ENCODE results near the gene KRT39. TPM values are rescaled to one million over a fixed set of nuclear protein-coding genes. Genes with fewer than 3 reads are reported as not detected.

Gene KRT39
- total and polyA plus RNA-seq, 2 of the 8 experiments (the other 6 are each of a cell fraction or from before 2014, with no cell fraction given): not detected

DNA sequence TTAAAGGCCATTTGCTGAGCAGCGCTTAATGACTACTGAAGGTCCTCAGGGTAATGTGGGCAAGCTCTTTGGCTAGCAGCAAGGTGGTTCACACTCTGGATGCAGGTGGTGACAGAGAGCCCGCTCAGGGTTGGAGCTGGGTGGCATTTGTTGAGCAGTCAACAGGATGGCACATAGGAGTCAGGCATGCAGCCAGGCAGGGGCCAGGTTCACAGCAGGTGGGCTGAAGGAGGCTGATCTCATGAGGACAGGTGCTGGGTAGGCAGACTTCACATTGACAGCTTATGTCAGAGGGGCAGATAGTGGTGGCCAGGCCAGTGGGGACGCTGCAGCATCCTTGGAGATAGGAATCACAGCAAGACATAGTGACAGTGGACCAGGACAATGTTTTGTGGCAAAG is 37.6 kb upstream of the KRT39 start:
- no peak overlapping the region for H2AK5ac ChIP-seq (ENCODE audit: low read depth, low read length)
- no peak overlapping the region for H3K23ac ChIP-seq (ENCODE audit: insufficient read length)
- H2BK120ac ChIP-seq (replicated peaks; ENCODE audit: low read depth, low read length): no peak overlapping the region
- no peak overlapping the region for H3K4ac ChIP-seq (replicated peaks; ENCODE audit: insufficient read length, low read depth, low read length)
- no peaks in the 10 kb centered on the region for H3K27me3 ChIP-seq (replicated peaks in 1 of 4; ENCODE audit: control insufficient read depth in 3 of 4, extremely low read depth in 1 of 4, insufficient read depth in 3 of 4, low read length in 3 of 4)
- no peak overlapping the region for H2BK20ac ChIP-seq (ENCODE audit: low read length)
- no peaks in the 10 kb centered on the region for H4K20me1 ChIP-seq (replicated peaks in 1 of 2; ENCODE audit: control insufficient read depth in 1 of 2, insufficient read depth in 2 of 2, low read length in 2 of 2)
- H4K8ac ChIP-seq (ENCODE audit: extremely low read depth, insufficient read depth, low read length): 0 out of 2 replicates have a peak overlapping the region, but pooled peaks have one; percentile 11
- H3K14ac ChIP-seq (ENCODE audit: insufficient read length): no peak overlapping the region
- peaks cover 0 to 8% (median 5%) of the 10 kb centered on the region in 4 experiments; a peak in 6 of 7 replicates for H3K4me1 ChIP-seq (replicated peaks in 1 of 4; ENCODE audit: control insufficient read depth in 3 of 4, insufficient read depth in 4 of 4, low read length in 3 of 4)
- no peak overlapping the region for H2BK12ac ChIP-seq (ENCODE audit: low read depth, low read length)
- no peak overlapping the region for H4K91ac ChIP-seq (replicated peaks; ENCODE audit: insufficient read length, low read length)
- no peaks in the 10 kb centered on the region for H3K79me1 ChIP-seq (ENCODE audit: low read depth, low read length)
- no peak overlapping the region for H4K5ac ChIP-seq (ENCODE audit: insufficient read length, low read depth, low read length)
- POLR2A ChIA-PET (ENCODE audit: partially characterized antibody): no interaction called here
- no peak overlapping the region for H2BK5ac ChIP-seq (ENCODE audit: low read depth, low read length)
- H3K27ac ChIP-seq (ENCODE audit: low read depth, low read length): no peak overlapping the region
- H3K56ac ChIP-seq (replicated peaks; ENCODE audit: insufficient read length, low read depth, low read length): no peak overlapping the region
- no peak for TF ChIP-seq RXRA (IDR thresholded peaks at IDR 0.05; ENCODE audit: insufficient read depth, low read depth, low read length)
- no peak for TF ChIP-seq POLR2A (IDR thresholded peaks at IDR 0.05; ENCODE audit: control extremely low read depth in 1 of 2, low read depth in 2 of 2, low read length in 2 of 2)
- TF ChIP-seq PHF8 (conservative IDR thresholded peaks at IDR 0.05; ENCODE audit: low read depth, low read length): no peak
- TF ChIP-seq EGR1 (IDR thresholded peaks at IDR 0.05; ENCODE audit: borderline replicate concordance, low read depth, low read length): no peak
- TF ChIP-seq KDM4A (IDR thresholded peaks at IDR 0.05; ENCODE audit: low read depth, low read length, severe bottlenecking): no peak
- TF ChIP-seq CHD2 (IDR thresholded peaks at IDR 0.05; ENCODE audit: low read length): no peak
- no peak for TF ChIP-seq SP1 (IDR thresholded peaks at IDR 0.05; ENCODE audit: low read depth, low read length)
- no peak for TF ChIP-seq SUZ12 (IDR thresholded peaks at IDR 0.05; ENCODE audit: low read length)
- no peak for TF ChIP-seq SAP30 (IDR thresholded peaks at IDR 0.05; ENCODE audit: insufficient read depth, insufficient replicate concordance, low read length)
- no peak overlapping the region for H2BK15ac ChIP-seq (ENCODE audit: low read length)
- CTCF ChIA-PET (ENCODE audit: partially characterized antibody): no interaction called here
- H3K79me2 ChIP-seq (ENCODE audit: control insufficient read depth in 1 of 2, insufficient read depth in 2 of 2, low read length in 2 of 2): no peaks in the 10 kb centered on the region
- no peak overlapping the region for H3K18ac ChIP-seq (ENCODE audit: extremely low read depth, low read length)
- no peaks in the 10 kb centered on the region for H3K9me3 ChIP-seq (ENCODE audit: insufficient read depth in 2 of 2, low read depth in 1 of 2, low read length in 1 of 2)
- no peaks in the 10 kb centered on the region for H3K23me2 ChIP-seq (ENCODE audit: low read depth, low read length)
- 95% methylated on average over 3 of the region's 3 CpGs; no CpG with 5 or more reads in 1 of the 2 experiments for WGBS, 2 experiments (ENCODE audit: extremely low coverage in 1 of 2, insufficient coverage in 1 of 2, insufficient read length in 1 of 2, insufficient replicate concordance in 2 of 2, low coverage in 1 of 2, low lambda C conversion rate in 2 of 2, missing lambda C conversion rate in 1 of 2)
- no peak overlapping the region for H2AFZ ChIP-seq (ENCODE audit: low read length)
- H3K4me2 ChIP-seq (ENCODE audit: insufficient read depth in 1 of 2, low read depth in 2 of 2, low read length in 2 of 2): no peak overlapping the region
- H3K36me3 ChIP-seq (ENCODE audit: control insufficient read depth in 2 of 4, insufficient read depth in 4 of 4, low read length in 3 of 4): no peaks in the 10 kb centered on the region
- H3K9ac ChIP-seq (replicated peaks in 1 of 4; ENCODE audit: extremely low read depth in 1 of 4, low read depth in 3 of 4, low read length in 3 of 4): no peak overlapping the region
- DNase-seq (ENCODE audit: low read depth in 1 of 2, low spot score in 2 of 2) (no peak), FAIRE-seq (no peak)
- H3K4me3 ChIP-seq (ENCODE audit: extremely low read depth in 1 of 4, insufficient read depth in 2 of 4, low read depth in 3 of 4, low read length in 4 of 4): no peak overlapping the region
